HG02623 (cell line): Measurements from ENCODE around the gene SLC6A3.
"Not testable (repeated sequence)": the region's sequence is repeated elsewhere in the genome, so short reads cannot be mapped to it uniquely, and the experiment has no call there.

Source experiments
- ATAC-seq: cut with Tn5 transposase; IDR thresholded peaks from one replicate; pipeline ENCODE4 v1.9.1; 2021; ENCODE audit warnings: moderate library complexity; ENCODE audit not compliant: unreplicated experiment

Gene SLC6A3

GRCh38 chr5:1478271-1479035 is 33.2 kb upstream of the SLC6A3 start:
- no peak for ATAC-seq

GRCh38 chr5:1477341-1477740 is 32.1 kb upstream of the SLC6A3 start:
- no peak for ATAC-seq

- ATAC-seq, result no peak
Measured at GRCh38 chr5:1476967-1477310, 31.7 kb upstream of the SLC6A3 start.

GRCh38 chr5:1476181-1476966 is 31.1 kb upstream of the SLC6A3 start:
- ATAC-seq, result no peak

- ATAC-seq, result not testable (repeated sequence)
Measured at GRCh38 chr5:1475544-1475900, 30.3 kb upstream of the SLC6A3 start.

GRCh38 chr5:1474866-1475543 is 29.8 kb upstream of the SLC6A3 start:
- ATAC-seq, result no peak

GRCh38 chr5:1474183-1474839 is 29.1 kb upstream of the SLC6A3 start:
- no peak for ATAC-seq

GRCh38 chr5:1473746-1474145 is 28.5 kb upstream of the SLC6A3 start:
- no peak for ATAC-seq

- ATAC-seq, result no peak
Measured at GRCh38 chr5:1472964-1473628, 27.9 kb upstream of the SLC6A3 start.

- ATAC-seq, result no peak
Measured at GRCh38 chr5:1471997-1472963, 27.0 kb upstream of the SLC6A3 start.

- ATAC-seq, result no peak
Measured at GRCh38 chr5:1471240-1471853, 26.1 kb upstream of the SLC6A3 start.

- ATAC-seq, result no peak
Measured at GRCh38 chr5:1470762-1471211, 25.5 kb upstream of the SLC6A3 start.

GRCh38 chr5:1468629-1469527 is 23.6 kb upstream of the SLC6A3 start:
- no peak for ATAC-seq

GRCh38 chr5:1468247-1468612 is 23.0 kb upstream of the SLC6A3 start:
- no peak for ATAC-seq

- no peak for ATAC-seq
Measured at GRCh38 chr5:1467341-1468246, 22.4 kb upstream of the SLC6A3 start.

GRCh38 chr5:1466631-1467265 is 21.5 kb upstream of the SLC6A3 start:
- ATAC-seq, result no peak

GRCh38 chr5:1465966-1466471 is 20.8 kb upstream of the SLC6A3 start:
- no peak for ATAC-seq
